HG02938 (cell line): ENCODE results near the gene CDC42BPG.

ENCODE experiments used
- ATAC-seq: cut with Tn5 transposase; IDR thresholded peaks from one replicate; pipeline ENCODE4 v1.9.1; 2021; ENCODE audit warnings: mild to moderate bottlenecking, moderate library complexity; ENCODE audit not compliant: unreplicated experiment

The CDC42BPG gene

GRCh38 chr11:64809781-64810241, 34.6 kb downstream of the CDC42BPG start:
- ATAC-seq: no peak

GRCh38 chr11:64805481-64805880, 39.0 kb downstream of the CDC42BPG start:
- no peak for ATAC-seq

- no peak for ATAC-seq
Observed at GRCh38 chr11:64804346-64805210, 39.9 kb downstream of the CDC42BPG start.

GRCh38 chr11:64803846-64804345, 40.6 kb downstream of the CDC42BPG start:
- ATAC-seq: no peak

- peak; percentile 43 for ATAC-seq
Observed at GRCh38 chr11:64803158-64803845, 41.2 kb downstream of the CDC42BPG start, which contains the start of gene MAP4K2. Gene MAP4K2 (minus strand): TSS chr11:64803214. CDS start chr11:64803149, 65 bp downstream.

- peak; percentile 21 for ATAC-seq
Observed at GRCh38 chr11:64802370-64803157, 41.9 kb downstream of the CDC42BPG start.

- no peak for ATAC-seq
Observed at GRCh38 chr11:64801561-64802369, 42.7 kb downstream of the CDC42BPG start.

- ATAC-seq: no peak
Observed at GRCh38 chr11:64801158-64801464, 43.3 kb downstream of the CDC42BPG start.

GRCh38 chr11:64800303-64801157, 43.9 kb downstream of the CDC42BPG start:
- ATAC-seq: no peak

GRCh38 chr11:64799623-64800302, 44.7 kb downstream of the CDC42BPG start:
- no peak for ATAC-seq

- no peak for ATAC-seq
Observed at GRCh38 chr11:64799256-64799622, 45.2 kb downstream of the CDC42BPG start.

- ATAC-seq: no peak
Observed at GRCh38 chr11:64796757-64797541, 47.5 kb downstream of the CDC42BPG start.

GRCh38 chr11:64796047-64796756, 48.3 kb downstream of the CDC42BPG start:
- no peak for ATAC-seq

- no peak for ATAC-seq
Observed at GRCh38 chr11:64794526-64794925, 49.9 kb downstream of the CDC42BPG start.

GRCh38 chr11:64793271-64794160, 50.9 kb downstream of the CDC42BPG start:
- ATAC-seq: no peak

GRCh38 chr11:64792482-64792881, 52.0 kb downstream of the CDC42BPG start:
- ATAC-seq: no peak
